GM23248 (cell line): ENCODE results near the gene SLC10A3. TPM values are rescaled to one million over a fixed set of nuclear protein-coding genes. Genes with fewer than 3 reads are reported as not detected.

Experiments used
- DNase-seq: peaks from one replicate; pipeline ENCODE4 v3.0.0-alpha.2; 2015
- H2AFZ ChIP-seq: fragments of 200-600 bp; sonication (generic); 2 replicates; pipeline ENCODE4 v1.6.1; 2016; ENCODE audit warnings: antibody characterized with exemption
- H3F3A ChIP-seq: fragments of 200-600 bp; sonication (generic); 2 replicates; pipeline ENCODE4 v1.6.1; 2016; ENCODE audit warnings: mild to moderate bottlenecking, antibody characterized with exemption, mixed run types; ENCODE audit not compliant: insufficient read depth
- H3K27ac ChIP-seq: fragments of 200-600 bp; sonication (generic); 2 replicates; pipeline ENCODE4 v1.5.1; 2016; ENCODE audit warnings: mild to moderate bottlenecking
- H3K27me3 ChIP-seq: fragments of 200-600 bp; sonication (generic); replicated peaks from 2 replicates; pipeline ENCODE4 v1.6.1; 2016; ENCODE audit warnings: mild to moderate bottlenecking; ENCODE audit not compliant: insufficient read depth
- H3K36me3 ChIP-seq: fragments of 200-600 bp; sonication (generic); 2 replicates; pipeline ENCODE4 v1.6.1; 2016; ENCODE audit warnings: low read depth, mild to moderate bottlenecking
- H3K4me1 ChIP-seq: fragments of 200-600 bp; sonication (generic); 2 replicates; pipeline ENCODE4 v1.6.1; 2016; ENCODE audit warnings: mild to moderate bottlenecking; ENCODE audit not compliant: insufficient read depth
- H3K4me2 ChIP-seq: fragments of 200-600 bp; sonication (generic); one replicate; pipeline ENCODE4 v1.6.1; 2016; ENCODE audit warnings: mild to moderate bottlenecking; ENCODE audit not compliant: unreplicated experiment
- H3K4me3 ChIP-seq: fragments of 200-600 bp; sonication (generic); 2 replicates; pipeline ENCODE4 v1.5.1; 2016; ENCODE audit warnings: mild to moderate bottlenecking
- H3K79me2 ChIP-seq: fragments of 200-600 bp; sonication (generic); 2 replicates; pipeline ENCODE4 v1.6.1; 2016; ENCODE audit warnings: mild to moderate bottlenecking; ENCODE audit not compliant: insufficient read depth
- H3K9ac ChIP-seq: fragments of 200-600 bp; sonication (generic); 2 replicates; pipeline ENCODE4 v1.6.1; 2016; ENCODE audit warnings: mild to moderate bottlenecking
- H3K9me2 ChIP-seq: fragments of 200-600 bp; sonication (generic); 2 replicates; pipeline ENCODE4 v1.6.1; 2016; ENCODE audit warnings: mixed run types, mild to moderate bottlenecking, moderate library complexity; ENCODE audit not compliant: insufficient read depth
- H3K9me3 ChIP-seq: fragments of 200-600 bp; sonication (generic); one replicate; pipeline ENCODE4 v1.6.1; 2017; ENCODE audit warnings: low read depth
- H4K20me1 ChIP-seq: fragments of 200-600 bp; sonication (generic); 2 replicates; pipeline ENCODE4 v1.6.0; 2016; ENCODE audit not compliant: insufficient read depth
- EZH2 ChIP-seq: fragments of 200-600 bp; sonication (generic); IDR thresholded peaks from 2 replicates; pipeline ENCODE4 v1.6.1; 2018; ENCODE audit warnings: antibody characterized with exemption, mild to moderate bottlenecking; ENCODE audit not compliant: insufficient read depth, poor library complexity, severe bottlenecking
- EZH2phosphoT487 ChIP-seq: fragments of 200-600 bp; sonication (generic); IDR thresholded peaks from 2 replicates; pipeline ENCODE4 v1.6.1; 2018; ENCODE audit warnings: antibody characterized with exemption, moderate library complexity, mild to moderate bottlenecking, low read depth; ENCODE audit not compliant: insufficient read depth
- WGBS, 2 experiments: methylation state at CpG; one replicate each; pipeline ENCODE4 v1.1.6; 2015 to 2017; ENCODE audit warnings: low lambda C conversion rate in 2 of 2, low coverage in 1 of 2; ENCODE audit errors: missing lambda C conversion rate in 2 of 2; 5-methylcytosine and 5-hydroxymethylcytosine counted together
- in situ Hi-C: fragments of 300-500 bp; cut with MboI; formaldehyde crosslinking; loops from 2 replicates; pipeline ENCODE4 v1.15.0; 2020
- polyA plus RNA-seq: library from polyadenylated mRNA; unstranded; fragments of >200 nt; fragmentation: Nextera tagmentation; extraction: Ambion mirVana; gene quantifications from 2 replicates; pipeline ENCODE4 v1.2.1, GENCODE V29; 2016
- total RNA-seq: library from RNA; depleted of rRNA; stranded (reverse); fragments of >200 nt; shearing (Covaris generic); gene quantifications from 2 replicates; pipeline ENCODE4 v1.2.3, GENCODE V29; 2014

Gene SLC10A3
- total and polyA plus RNA-seq, 2 experiments from 2014 or later = 50.8 to 61.0 TPM

GRCh38 chrX:154469880-154470279 is 20.5 kb downstream of the SLC10A3 start:
- Histone ChIP-seq H3K27ac (no peak overlapping the region), H3F3A (no peaks in the 10 kb centered on the region), H4K20me1 (no peaks in the 10 kb centered on the region), H3K36me3 (no peaks in the 10 kb centered on the region), H3K4me2 (no peak overlapping the region), H3K79me2 (no peaks in the 10 kb centered on the region), H3K9me3 (no peaks in the 10 kb centered on the region), H3K4me1 (no peaks in the 10 kb centered on the region), H3K27me3 (no peaks in the 10 kb centered on the region), H2AFZ (no peak overlapping the region), H3K4me3 (no peak overlapping the region), H3K9ac (no peak overlapping the region), H3K9me2 (no peaks in the 10 kb centered on the region)
- in situ Hi-C loops = no loop called here
- DNase-seq = no peak
- no peak for TF ChIP-seq EZH2phosphoT487
- no peak for TF ChIP-seq EZH2
- 91 to 93% methylated on average over 15 to 18 of the region's 18 CpGs for WGBS, 2 experiments

GRCh38 chrX:154469114-154469513 is 21.3 kb downstream of the SLC10A3 start:
- Histone ChIP-seq H3K79me2 (0 out of 2 replicates have a peak, but pooled peaks cover 2% of the 10 kb centered on the region), H3F3A (no peaks in the 10 kb centered on the region), H3K9me2 (no peaks in the 10 kb centered on the region), H3K4me2 (no peak overlapping the region), H3K4me3 (no peak overlapping the region), H3K36me3 (no peaks in the 10 kb centered on the region), H3K9ac (no peak overlapping the region), H4K20me1 (no peaks in the 10 kb centered on the region), H3K9me3 (no peaks in the 10 kb centered on the region), H3K27me3 (no peaks in the 10 kb centered on the region), H2AFZ (no peak overlapping the region), H3K4me1 (no peaks in the 10 kb centered on the region), H3K27ac (no peak overlapping the region)
- WGBS, 2 experiments = 91 to 100% methylated on average over 4 of the region's 9 CpGs
- in situ Hi-C loops = no loop called here
- TF ChIP-seq EZH2phosphoT487 (no peak), EZH2 (no peak)
- no peak for DNase-seq

- H2AFZ ChIP-seq = no peak overlapping the region
- no peak for TF ChIP-seq EZH2phosphoT487
- no peak for TF ChIP-seq EZH2
Observed at GRCh38 chrX:154468217-154468616, 22.2 kb downstream of the SLC10A3 start.

GRCh38 chrX:154467556-154467955 is 22.9 kb downstream of the SLC10A3 start:
- in situ Hi-C loops = no loop called here
- WGBS, 2 experiments = 94% methylated on average over 15 of the region's 21 CpGs; no CpG with 5 or more reads in 1 of the 2 experiments

More at GRCh38 chrX:154468217-154468616, 22.2 kb downstream of the SLC10A3 start:
- in situ Hi-C loops = no loop called here
- H3K36me3 ChIP-seq = no peaks in the 10 kb centered on the region
- no peak overlapping the region for H3K4me2 ChIP-seq
- H3K9ac ChIP-seq = no peak overlapping the region
- H3F3A ChIP-seq = no peaks in the 10 kb centered on the region
- no peaks in the 10 kb centered on the region for H3K4me1 ChIP-seq
- H3K79me2 ChIP-seq = 0 out of 2 replicates have a peak, but pooled peaks cover 9% of the 10 kb centered on the region
- H3K9me2 ChIP-seq = no peaks in the 10 kb centered on the region
- WGBS, 2 experiments = 98 to 100% methylated on average over 4 to 23 of the region's 23 CpGs
- H3K27ac ChIP-seq = no peak overlapping the region
- H3K9me3 ChIP-seq = no peaks in the 10 kb centered on the region
- H3K4me3 ChIP-seq = no peak overlapping the region
- H3K27me3 ChIP-seq = no peaks in the 10 kb centered on the region
- no peak for DNase-seq
- H4K20me1 ChIP-seq = no peaks in the 10 kb centered on the region

GRCh38 chrX:154466907-154467306 is 23.5 kb downstream of the SLC10A3 start:
- Histone ChIP-seq H2AFZ (no peak overlapping the region), H3K9me2 (no peaks in the 10 kb centered on the region), H3F3A (no peaks in the 10 kb centered on the region), H3K9me3 (no peaks in the 10 kb centered on the region), H3K4me3 (no peak overlapping the region), H3K4me1 (no peaks in the 10 kb centered on the region), H4K20me1 (no peaks in the 10 kb centered on the region), H3K79me2 (peaks cover 22% of the 10 kb centered on the region), H3K9ac (no peak overlapping the region), H3K4me2 (no peak overlapping the region), H3K36me3 (no peaks in the 10 kb centered on the region), H3K27ac (no peak overlapping the region), H3K27me3 (no peaks in the 10 kb centered on the region)
- WGBS, 2 experiments = 82 to 100% methylated on average over 3 to 4 of the region's 15 CpGs
- DNase-seq = no peak
- in situ Hi-C loops = no loop called here
- TF ChIP-seq EZH2phosphoT487 (no peak), EZH2 (no peak)

More at GRCh38 chrX:154467556-154467955, 22.9 kb downstream of the SLC10A3 start:
- Histone ChIP-seq H3F3A (no peaks in the 10 kb centered on the region), H3K4me2 (no peak overlapping the region), H3K79me2 (peaks cover 16% of the 10 kb centered on the region), H3K4me1 (no peaks in the 10 kb centered on the region), H3K9me2 (no peaks in the 10 kb centered on the region), H3K9ac (no peak overlapping the region), H3K27me3 (no peaks in the 10 kb centered on the region), H3K36me3 (no peaks in the 10 kb centered on the region), H2AFZ (no peak overlapping the region), H3K4me3 (no peak overlapping the region), H3K9me3 (no peaks in the 10 kb centered on the region), H3K27ac (no peak overlapping the region), H4K20me1 (no peaks in the 10 kb centered on the region)
- TF ChIP-seq EZH2 (no peak), EZH2phosphoT487 (no peak)
- no peak for DNase-seq
